HG03439 (cell line): ENCODE measurements around the gene SCARF2.
"Not testable (repeated sequence)": the region's sequence is repeated elsewhere in the genome, so short reads cannot be mapped to it uniquely, and the experiment has no call there.

Source experiments
- ATAC-seq: cut with Tn5 transposase; IDR thresholded peaks from one replicate; pipeline ENCODE4 v1.9.1; 2021; ENCODE audit warnings: mild to moderate bottlenecking, moderate library complexity; ENCODE audit not compliant: unreplicated experiment

SCARF2 gene

DNA sequence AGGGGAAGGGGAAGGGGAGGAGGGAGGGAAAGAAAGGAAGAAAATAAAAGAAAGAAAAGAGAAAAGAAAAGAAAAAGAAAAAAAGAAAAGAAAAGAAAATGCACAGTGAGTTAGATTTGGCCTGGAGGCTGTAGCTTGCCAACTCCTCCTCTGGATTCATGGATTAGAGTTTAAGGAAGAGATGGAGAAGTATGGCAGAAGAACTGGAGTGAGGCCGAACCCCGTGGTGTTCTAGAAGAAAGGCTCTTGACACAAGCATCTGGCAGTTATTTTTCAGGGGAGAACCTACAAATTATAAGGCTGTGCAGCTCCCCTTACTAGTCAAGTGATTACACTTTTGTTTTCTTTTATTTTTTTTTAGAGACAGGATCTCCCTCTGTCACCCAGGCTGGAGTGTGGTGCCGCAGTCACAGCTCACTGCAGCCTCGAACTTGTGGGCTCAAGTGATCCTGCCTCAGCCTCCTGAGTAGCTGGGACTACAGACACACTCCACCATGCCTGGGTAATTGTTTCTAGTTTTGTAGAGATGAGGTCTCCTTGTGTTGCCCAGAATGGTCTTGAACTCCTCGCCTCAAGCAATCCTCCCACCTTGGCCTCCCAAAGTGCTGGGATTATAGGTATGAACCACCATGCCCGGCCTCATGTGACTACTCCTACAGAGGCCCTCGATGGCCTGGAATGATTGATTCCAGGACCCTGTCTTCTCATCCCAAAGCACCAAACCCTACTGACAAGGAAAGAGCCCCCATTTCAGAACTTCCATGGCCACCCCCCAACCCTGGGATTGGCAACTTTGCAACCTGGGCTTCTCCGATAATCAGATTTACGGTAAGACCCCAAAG is 24.2 kb downstream of the SCARF2 start:
- ATAC-seq, result no peak

GRCh38 chr22:20412474-20413216 is 25.0 kb downstream of the SCARF2 start:
- no peak for ATAC-seq

DNA sequence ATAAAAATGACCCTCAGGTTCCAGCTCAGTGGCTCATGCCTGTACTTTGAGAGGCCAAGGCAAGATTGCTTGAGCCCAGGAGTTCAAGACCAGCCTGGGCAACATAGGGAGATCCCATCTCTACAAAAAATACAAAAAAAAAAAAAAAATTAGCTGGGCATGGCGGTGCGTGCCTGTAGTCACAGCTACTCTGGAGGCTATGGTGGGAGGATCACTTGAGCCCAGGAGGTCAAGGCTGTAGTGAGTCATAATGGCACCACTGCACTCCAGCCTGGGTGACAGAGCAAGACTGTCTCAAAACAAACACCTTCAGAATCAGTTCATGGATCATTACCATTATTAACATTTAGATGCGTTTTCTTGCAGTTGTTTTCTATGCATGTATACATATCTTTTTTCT is 28.2 kb downstream of the SCARF2 start:
- ATAC-seq, result not testable (repeated sequence)

GRCh38 chr22:20408891-20409290 is 28.7 kb downstream of the SCARF2 start:
- no peak for ATAC-seq

DNA sequence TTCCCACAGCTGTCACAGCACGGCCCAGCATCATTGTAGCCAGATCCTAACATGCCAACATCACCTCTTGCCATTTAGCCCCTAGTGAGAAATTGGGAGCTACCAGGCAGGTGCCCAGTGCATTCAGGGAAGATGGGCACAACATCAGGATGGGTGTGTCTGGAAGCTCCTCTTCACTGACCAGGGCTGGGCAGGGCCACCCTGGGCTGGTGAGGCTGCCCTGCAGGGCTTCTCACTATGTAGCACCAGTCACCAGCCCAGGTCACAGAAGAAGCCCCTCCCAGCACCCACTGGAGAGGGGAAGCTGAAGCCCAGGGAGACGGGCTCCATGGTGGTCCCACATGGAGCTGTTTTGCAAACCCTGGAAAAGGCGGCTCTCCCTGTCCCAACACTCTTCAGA is 29.8 kb downstream of the SCARF2 start:
- no peak for ATAC-seq

DNA sequence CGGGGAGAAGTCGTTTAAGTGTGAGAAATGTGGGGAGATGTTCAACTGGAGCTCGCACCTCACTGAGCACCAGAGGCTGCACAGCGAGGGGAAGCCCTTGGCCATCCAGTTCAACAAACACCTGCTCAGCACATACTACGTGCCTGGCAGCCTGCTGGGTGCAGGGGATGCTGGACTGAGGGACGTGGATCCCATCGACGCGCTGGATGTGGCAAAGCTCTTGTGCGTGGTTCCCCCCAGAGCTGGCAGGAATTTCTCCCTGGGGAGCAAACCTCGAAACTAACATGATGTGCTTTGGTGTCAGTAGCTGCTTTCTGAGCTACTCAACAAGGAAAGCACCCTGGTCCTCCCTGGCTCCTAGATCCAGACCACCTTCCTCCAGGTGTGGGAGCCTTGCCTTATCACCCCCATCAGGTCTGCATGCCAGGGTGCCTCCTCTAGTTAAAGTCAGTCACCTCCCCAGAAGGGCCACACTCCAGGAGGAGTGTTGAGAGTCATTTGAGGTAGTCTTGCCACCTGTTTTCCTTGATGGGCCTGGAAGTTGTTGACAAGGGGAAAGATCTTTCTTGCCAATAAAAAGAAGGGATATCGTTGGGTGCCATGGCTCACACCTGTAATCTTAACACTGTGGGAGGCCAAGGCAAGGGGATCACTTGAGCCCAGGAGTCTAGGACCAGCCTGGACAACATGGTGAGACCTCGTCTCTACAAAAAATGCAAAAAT is 30.8 kb downstream of the SCARF2 start:
- no peak for ATAC-seq

- ATAC-seq, result no peak
These were observed 31.5 kb downstream of the SCARF2 start for GRCh38 chr22:20405931-20406685.

DNA sequence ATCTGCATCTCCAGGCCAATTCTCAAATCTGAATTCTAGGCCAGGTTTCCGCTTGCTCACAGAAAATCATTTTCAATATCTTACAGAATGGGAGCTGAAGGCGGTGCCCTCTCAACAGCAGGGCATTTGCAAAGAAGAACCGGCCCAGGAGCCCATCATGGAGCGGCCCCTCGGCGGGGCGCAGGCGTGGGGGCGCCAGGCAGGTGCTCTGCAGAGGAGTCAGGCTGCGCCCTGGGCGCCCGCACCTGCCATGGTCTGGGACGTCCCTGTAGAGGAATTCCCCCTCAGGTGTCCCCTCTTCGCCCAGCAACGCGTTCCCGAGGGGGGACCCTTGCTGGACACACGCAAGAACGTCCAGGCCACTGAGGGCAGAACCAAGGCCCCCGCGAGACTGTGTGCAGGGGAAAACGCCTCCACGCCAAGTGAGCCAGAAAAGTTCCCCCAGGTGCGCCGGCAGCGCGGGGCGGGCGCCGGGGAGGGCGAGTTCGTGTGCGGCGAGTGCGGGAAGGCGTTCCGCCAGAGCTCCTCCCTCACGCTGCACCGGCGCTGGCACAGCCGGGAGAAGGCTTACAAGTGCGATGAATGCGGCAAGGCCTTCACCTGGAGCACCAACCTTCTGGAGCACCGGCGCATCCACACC is 32.2 kb downstream of the SCARF2 start:
- no peak for ATAC-seq

DNA sequence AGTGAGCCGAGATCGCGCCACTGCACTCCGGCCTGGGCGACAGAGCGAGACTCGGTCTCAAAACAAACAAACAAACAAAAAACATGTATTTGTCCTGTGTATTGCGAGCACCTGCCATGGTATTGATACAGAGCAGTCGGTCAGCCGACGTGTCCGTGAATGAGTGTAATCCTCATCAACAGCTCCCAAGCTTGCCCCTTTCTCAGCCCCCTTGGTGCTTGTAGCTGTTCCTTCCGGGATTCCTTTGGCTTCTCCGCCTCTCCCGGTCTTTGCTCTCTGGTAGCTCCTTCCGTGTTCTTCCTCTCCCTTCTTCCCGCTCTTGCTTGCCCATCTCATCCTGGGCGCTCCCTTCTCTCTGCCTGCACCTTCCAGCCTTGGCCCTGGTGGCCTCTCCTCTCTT is 32.7 kb downstream of the SCARF2 start:
- ATAC-seq, result no peak

DNA sequence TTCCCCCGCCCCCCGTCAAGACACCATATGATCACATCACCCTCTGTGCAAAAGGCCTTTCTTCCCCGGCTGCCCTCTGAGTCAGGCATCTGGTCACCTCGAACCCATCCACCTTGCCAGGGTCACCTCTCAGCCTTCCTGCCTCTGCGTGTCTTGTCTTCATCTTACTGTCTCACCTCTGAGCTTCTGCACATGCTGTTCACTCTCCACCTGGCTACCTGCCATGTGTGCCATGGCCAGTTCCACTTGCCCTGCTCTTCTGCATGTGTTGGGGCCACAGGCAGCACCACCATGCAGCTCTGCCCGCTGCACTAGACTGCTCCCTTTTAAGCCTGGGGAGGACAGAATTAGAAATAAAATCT is 33.9 kb downstream of the SCARF2 start:
- ATAC-seq, result no peak

DNA sequence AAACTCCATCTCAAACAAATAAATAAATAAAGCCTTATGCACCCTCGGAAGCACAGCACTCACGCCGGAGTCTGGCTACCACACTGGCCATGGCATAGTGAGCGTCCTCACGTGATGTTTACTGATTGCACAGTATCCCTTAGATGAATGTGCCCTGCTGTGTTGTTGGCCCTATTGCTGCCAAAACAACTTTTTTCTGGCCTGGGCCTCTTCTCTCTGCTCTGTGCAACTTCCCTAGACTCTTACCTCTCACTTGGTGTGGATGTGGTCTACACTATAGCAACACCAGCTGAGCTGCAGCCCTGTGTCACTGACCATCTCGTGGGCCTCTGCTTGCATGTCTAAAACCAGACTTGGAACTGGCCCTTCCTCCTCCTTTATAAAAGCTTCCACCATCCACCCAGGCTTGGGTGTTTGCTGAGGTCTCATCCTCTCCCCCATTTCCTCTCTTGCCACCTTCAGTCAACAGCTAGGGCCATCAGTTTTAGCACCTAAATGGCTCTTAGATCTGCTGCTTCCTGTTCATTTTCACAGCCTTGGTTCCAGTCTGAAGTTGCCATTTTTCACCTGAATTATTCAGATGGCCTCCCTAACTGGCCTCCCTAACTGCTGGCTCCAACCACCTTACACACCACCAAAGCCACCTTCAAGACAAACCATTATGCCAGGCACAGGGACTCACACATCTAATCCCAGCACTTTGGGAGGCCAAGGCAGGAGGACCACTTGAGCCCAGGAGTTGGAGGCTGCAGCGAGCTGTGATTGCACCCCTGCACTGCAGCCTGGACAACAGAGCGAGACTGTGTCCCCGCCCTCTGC is 34.5 kb downstream of the SCARF2 start:
- no peak for ATAC-seq

- no peak for ATAC-seq
These were observed 36.1 kb downstream of the SCARF2 start for GRCh38 chr22:20401376-20402014.

DNA sequence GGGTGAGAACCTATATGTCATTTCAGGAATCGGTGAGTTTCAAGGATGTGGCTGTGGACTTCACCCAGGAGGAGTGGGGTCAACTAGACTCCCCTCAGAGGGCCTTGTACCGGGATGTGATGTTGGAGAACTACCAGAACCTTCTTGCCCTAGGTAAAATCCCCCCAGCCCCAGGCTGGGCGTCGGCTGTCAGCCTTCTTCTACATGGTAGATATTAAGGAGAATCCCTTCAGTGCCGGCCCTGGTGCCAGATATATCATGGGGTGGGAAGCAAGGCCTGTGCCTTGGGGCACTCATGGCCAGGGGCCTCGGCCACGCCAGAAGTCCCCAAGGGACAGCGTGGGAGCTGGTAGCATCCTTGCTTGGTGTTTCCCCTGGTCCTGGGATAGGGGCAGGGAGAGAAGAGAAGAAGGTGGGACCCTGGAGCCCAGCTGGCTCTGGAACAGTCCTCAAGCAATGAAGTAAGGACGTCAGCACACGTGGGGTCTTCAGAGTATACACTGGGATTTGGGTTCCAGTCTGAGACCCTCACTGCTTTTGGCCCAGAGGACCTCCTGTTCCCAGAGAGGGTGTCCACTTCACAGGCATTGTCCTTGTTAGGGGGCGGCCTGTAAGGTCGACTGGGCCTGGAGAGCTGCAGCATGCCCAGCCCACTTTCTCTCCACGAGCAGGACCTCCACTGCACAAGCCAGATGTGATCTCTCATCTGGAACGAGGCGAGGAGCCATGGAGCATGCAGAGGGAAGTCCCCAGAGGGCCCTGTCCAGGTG is 36.8 kb downstream of the SCARF2 start:
- no peak for ATAC-seq

GRCh38 chr22:20399866-20400605 is 37.6 kb downstream of the SCARF2 start:
- ATAC-seq, result no peak

DNA sequence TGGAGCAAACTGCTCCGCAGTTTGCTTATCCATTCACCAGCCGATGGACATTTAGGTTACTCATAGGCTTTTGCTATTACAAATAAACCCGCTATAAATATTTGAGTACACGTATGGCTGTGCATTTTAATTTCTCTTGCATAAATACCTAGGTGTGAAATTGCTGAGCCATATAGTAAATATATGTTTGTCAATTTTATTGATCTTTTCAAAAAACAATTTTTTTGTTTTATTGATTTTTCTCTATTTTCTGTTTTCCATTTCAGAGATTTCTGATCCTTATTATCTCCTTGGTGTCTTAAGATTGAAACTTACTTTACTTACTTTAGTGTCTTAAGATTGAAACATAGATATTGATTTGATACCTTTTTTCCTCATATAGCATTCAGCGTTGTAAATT is 39.2 kb downstream of the SCARF2 start:
- no peak for ATAC-seq

DNA sequence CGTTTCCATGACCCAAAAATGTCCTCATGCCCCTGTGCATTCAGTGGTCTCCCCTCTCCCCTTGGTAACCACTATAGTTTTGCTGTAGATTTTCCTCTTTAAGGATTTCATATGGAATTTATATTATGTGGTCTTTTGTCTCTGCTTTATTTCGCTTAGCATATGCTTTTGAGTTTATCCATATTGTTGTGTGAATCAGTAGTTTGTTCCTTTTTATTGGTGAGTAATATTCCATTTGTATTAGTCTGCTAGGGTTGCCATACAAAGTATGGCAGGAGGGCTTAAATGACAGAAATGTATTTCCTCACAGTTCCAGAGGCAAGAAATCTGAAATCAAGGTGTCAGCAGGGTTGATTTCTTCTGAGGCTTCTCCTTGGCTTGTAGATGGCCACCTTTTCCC is 40.1 kb downstream of the SCARF2 start:
- no peak for ATAC-seq

GRCh38 chr22:20396639-20397038 is 41.0 kb downstream of the SCARF2 start:
- no peak for ATAC-seq

- ATAC-seq, result no peak
These were observed 41.7 kb downstream of the SCARF2 start for GRCh38 chr22:20395907-20396287.
